Stimulated activated CD4-positive, alpha-beta T cell treated with anti-CD3 and anti-CD28 coated beads, Interleukin-4, amount 100 ng/mL, for 48 hours (primary cell): ENCODE measurements around the gene LAMA5.
A peak's percentile ranks its signal among the peaks of the same experiment; 100 is the strongest.

ENCODE experiments used
- DNase-seq, 2 donors: peaks; one replicate each; pipeline ENCODE4 v3.0.0-alpha.2; 2020; ENCODE audit warnings: low read depth in 2 of 2

LAMA5 gene

GRCh38 chr20:62330576-62331317 is 36.4 kb downstream of the LAMA5 start:
- no peak for DNase-seq

DNA sequence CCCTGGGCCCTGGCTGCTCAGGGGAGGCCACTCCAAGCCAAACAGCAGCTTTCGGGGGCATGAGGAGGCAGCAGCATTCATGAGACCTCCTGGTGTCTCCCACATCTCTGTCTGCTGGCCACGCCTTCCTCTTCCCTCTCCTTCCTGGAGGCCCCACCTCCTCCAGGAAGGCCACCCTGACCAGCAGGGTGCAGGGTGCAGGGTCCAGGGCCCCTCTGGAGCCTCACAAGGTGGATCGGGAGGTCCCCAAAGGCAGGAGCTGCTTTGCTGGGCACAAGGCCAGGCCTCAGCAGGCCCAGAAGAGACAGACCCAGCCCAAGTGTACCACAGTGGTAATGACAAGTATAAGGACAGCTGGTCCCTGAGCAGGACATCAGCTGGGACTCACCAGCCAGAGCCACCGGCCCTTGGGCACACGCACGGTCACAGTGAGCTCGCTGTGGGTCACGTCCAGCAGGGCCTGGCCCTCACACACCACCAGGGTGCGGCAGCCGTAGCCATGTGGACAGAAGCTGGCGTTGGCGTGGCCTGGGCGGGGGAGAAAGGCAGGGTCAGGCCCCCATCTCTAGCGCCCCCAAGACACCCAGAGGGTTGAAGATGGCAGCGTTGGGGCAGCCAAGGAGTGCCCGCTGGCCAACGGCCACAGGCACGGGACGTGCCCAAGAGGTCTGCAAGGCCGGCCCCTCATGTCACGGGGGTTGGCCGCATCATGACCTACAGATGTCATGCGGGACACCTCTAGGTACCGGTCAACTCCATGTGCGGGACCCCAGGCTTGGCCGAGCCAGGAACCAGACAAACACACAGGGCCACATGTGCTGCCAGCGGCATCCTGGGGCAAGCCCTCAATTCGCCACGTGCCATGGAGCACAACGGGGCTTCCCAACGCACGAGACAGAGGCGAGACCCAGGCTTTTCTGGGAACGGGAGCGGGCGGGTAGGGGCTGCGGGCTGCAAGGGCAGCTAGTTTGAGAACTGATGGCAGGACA is 37.4 kb downstream of the LAMA5 start:
- no peak for DNase-seq

DNA sequence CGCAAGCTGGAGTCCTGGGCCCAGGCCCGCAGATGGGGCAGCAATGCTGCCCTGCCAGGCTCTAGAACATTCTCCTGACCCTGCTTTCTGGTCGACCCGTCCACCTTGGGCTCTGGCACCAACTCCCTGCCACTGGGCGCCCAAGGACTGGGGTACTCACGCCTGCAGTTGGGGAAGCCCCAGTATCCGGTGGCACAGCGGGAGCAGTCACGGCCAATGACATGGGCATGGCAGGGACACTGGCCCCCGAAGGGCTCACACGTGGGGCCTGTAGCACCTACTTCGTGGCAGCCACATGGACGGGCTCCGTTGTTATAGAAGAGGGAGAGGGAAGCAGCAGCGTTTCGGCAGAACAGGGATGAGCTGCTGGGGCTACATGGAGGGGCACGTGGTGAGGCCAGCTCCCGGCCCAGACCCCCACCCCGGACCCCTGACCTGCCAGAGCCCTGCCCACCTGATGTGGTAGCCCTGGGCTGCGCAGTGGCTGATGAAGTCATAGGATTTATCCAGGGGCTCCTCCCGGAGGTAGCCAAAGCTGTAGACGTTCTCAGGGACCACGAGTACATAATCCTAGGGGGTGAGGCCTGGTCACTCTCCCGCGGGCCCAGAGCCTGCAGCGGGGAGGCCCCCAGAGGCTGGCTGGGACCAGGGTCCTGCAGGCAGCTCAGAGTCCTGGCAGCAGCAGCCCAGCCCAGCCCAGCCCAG is 38.3 kb downstream of the LAMA5 start:
- no peak for DNase-seq

- no peak for DNase-seq
These were observed 39.2 kb downstream of the LAMA5 start for GRCh38 chr20:62327726-62328495.

DNA sequence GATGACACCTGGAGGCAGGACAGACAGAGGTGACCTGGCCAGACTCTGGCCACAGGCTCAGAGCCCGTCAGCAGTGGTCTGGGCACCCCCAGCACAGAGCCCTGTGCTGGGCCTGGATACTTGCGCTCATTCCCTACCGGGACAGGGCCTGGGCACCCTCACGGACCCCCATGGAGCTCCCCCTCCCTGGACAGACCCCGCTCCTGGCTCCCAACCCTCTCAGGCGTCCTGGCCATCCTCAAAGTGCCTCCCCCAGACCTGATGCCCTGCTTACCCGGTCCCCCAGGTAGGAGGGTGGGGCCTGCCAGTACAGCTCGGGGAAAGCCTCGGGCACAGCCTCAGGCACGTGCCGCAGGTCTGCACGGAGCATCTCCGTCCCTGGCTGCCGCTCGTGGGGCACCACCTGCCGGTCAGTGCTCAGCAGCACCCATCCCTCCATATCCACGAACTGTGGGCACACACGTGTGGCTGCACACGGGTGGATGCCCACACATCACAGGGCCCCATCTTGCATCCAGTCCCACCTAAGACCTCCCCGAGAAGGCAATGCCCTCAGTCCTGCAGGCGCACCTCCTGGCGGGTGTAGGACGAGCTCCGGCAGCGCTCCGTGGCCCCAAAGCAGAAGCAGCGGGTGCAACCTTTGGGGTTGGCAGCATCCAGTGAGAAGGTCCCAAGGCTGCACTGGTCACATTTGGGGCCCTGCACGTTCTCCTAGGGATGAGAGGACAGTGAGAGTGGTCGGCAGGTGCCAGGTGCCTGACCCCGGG is 40.0 kb downstream of the LAMA5 start:
- DNase-seq = no peak

GRCh38 chr20:62326559-62326958 is 40.6 kb downstream of the LAMA5 start:
- no peak for DNase-seq

GRCh38 chr20:62325172-62325905 is 41.8 kb downstream of the LAMA5 start:
- DNase-seq = no peak

DNA sequence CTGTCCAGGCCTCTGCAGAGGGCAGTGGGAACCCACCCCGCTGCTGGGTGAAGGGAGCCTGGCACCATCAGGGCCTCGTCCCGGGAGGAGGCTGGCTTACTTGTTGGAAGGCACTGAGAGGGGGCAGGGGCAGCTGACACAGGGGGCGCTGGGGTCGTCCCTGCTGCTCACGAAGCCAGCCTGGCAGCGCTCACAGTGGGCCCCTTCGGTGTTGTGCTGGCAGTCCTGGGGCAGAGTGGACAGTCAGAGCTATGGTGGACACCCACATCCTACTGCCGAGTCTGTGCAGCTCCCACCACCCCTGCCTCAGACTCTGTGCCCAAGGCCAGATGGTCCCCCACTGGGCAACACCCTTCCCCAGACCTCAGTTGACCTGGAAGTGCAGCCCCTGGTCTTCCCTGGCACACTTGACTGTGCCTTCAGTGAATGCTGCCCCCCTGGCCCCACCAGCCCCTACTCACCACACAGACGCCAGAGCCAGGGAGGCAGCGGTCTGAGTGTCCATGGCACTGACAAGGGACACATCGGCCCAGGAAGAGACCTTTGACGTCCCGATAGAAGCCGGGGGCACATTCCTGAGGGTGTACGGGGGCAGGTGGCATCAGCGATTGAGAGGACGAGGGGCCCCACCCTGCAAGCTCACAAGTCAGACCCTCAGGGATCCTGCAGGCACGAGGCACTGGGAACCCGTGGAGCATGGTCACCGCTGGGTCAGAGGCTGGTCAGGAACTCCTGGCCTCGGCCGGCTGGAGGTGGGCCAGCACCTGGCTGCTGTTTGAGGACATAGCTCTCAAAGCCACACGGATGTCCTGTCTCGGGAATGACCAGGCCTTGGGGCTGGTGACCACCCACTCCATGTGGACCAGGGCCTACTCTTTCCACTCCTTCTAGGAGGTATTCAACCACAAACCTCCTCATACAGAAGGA is 42.9 kb downstream of the LAMA5 start:
- DNase-seq = no peak

GRCh38 chr20:62323146-62323979 is 43.7 kb downstream of the LAMA5 start:
- no peak for DNase-seq

DNA sequence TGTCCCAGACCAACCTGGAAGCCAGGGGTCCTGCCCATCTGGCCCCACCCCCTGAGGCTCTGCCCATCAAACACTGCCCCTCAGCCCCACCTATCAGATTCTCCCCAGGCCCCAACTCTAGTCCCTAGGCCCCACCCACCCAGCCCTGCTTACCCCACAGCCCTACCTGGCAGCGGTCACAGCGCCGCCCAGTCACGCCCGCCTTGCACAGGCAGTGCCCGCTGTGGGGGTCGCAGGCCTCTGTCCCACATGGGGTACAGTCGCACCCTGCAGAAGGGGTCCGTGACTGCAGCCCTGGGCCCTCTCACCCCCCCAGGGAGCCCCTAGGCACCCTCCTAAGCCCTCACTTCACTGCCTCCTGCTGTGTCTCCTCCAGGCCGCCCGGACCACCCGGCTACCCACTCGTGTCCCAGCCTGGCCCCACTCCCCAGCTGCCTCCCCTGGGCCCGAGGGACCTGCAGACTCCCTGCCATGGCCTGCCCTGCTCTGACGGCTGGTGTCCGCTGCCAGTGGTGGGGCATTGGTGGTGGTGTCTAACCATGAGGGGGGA is 44.5 kb downstream of the LAMA5 start:
- DNase-seq = no peak

GRCh38 chr20:62321975-62322374 is 45.1 kb downstream of the LAMA5 start:
- no peak for DNase-seq

- peak in 1 of 2 donors; percentile 37 for DNase-seq
These were observed 45.6 kb downstream of the LAMA5 start for GRCh38 chr20:62321521-62321948.

GRCh38 chr20:62320581-62321354 is 46.3 kb downstream of the LAMA5 start:
- DNase-seq = no peak

DNA sequence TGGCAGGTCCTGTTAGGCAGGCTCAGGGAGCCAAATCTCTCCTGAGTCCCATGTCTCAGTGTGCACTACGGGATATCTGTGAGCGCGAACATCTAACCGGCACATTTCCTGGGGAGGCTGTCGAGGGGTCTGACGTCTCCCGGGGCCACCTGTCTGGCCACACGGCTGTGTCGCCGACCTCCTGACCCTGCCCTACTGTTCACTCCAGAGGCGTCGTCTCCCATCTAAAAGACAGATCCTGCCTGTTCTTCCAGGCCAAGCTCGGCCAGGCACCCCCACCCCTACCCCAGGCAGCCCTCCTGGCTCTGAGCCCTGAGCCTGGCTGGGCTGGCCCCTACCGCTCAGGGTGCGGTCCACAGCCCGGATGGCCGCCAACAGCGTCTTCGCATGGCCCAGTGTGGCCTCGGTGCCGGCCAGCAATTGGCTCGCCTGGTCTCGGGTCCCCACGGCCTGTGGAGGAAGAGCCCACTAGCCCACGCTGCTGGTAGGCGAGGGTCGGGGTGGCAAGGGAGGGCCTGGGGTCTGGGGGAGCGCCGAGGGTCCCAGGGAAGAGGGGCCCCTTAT is 47.7 kb downstream of the LAMA5 start:
- no peak for DNase-seq

GRCh38 chr20:62318400-62319345 is 48.4 kb downstream of the LAMA5 start:
- DNase-seq = no peak
